ENCODE results near the gene C10orf105.

C10orf105 gene

DNA sequence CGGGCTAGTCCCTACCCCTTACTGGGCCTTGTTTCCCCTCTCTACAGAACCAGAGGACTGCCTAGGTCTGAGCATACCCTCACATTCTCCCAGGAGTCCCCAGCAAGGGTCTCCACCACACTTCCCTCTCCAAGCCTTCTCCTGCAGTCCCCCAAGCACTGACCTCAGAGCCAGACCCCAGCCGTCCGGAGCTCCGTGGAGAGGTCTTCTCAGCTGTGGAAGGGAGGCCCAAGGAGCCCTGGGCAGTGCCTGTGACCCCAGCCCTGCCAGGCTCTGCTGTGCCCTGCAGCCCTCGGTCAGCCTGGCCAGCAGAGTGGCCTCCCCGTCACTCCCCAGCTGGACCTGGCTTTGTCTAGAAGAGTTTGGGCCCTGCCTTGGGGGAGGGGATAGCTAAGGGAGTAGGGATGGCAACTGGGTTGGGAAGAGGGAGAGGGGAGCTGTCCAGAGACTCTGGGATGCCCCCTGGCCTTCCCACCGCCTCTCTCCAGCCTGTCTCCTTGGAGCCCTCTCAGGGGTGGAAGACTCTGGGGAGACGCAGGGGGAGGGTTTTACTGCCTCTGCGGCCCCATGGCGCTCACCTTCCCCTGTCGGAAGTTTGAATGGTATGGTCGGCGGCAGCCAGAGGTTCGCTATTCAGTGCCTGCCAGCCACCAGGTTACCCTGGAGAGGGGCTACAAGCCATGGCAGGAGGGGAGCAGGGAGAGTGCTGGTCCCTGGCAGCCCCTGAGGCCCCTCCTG lies at the start of gene C10orf105:
Gene C10orf105 (minus strand): TSS at position 315 of the 738 bp plus-strand sequence. CDS start 3,441 bp downstream, outside the sequence.
- DNase-seq, result no peak

- no peak for DNase-seq
Observed at GRCh38 chr10:71767420-71768035, 48.0 kb upstream of the C10orf105 start.

GRCh38 chr10:71766717-71767419 lies 47.3 kb upstream of the C10orf105 start:
- peak; percentile 40 for DNase-seq

DNA sequence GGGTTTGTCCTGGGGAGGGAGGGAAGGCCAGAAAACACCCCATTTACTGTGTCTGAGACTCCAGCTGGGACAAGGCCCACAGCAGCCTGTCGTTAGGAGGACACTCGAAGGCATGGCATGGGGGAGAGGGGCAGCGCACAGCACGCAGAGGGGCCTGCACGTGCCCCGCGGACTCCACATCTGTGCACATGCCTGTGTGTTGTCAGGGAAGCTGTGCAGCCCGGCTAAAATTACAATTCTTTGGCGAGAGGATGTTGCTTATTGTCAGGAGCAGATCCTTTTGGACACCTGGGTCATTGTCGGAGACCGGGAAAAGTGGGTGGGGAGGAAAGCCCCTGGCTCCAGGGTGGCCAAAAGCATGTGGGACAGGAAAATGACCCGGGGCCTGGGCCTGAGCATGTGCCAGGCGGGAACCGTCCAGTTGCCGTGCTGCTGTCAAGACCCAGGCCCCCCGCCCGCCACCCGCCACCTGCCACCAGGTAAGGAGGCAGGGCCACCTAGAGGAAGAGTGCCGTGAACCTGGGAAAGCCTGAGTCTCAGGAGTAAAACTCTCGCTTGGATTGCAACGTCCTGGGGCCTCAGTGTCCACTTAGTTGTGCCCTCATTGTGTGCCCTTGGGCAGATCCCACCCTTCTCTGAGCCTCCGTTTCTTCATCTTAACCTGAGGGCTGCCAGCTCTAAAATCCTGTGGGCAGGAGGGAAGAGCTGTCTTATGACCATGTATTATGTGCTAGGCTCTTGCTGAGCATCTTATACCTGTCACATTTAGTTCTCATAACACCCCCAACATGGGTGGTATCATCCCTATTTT lies 46.5 kb upstream of the C10orf105 start:
- no peak for DNase-seq

DNA sequence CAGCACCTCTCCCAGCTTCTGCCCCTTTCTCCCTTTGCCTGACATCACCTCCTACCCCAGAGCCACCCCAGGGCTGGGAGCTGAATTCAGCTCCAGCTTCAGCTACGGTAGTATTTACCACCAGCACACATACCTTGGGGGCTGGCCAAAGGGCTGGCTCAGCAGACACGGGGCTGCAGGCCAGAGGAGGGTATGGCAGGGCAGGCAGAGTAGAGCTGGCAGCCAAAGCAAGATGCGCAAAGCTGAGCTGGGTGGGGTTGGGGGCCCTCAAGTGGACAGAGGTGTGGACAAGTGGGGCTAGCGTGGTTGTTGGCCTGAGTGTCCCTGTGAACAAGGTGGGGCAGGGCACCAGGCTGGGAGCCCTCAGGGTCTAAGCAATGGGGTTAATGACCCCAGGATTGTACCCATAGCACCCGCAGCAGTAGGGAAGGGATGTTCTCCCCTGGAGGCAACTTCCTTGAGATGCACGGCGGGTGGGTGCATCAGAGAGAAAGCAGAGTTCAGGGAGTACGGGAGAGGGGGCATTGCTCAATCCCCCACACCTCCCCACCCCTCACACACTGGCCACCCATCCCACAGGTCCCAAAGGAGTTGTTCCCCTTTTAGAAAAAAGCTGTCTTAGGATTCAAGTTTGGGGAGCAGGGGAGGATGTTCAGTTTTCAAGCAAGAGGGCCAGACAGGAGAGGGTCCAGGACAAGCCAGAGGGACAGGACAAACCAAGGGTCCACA lies 45.8 kb upstream of the C10orf105 start:
- no peak for DNase-seq

DNA sequence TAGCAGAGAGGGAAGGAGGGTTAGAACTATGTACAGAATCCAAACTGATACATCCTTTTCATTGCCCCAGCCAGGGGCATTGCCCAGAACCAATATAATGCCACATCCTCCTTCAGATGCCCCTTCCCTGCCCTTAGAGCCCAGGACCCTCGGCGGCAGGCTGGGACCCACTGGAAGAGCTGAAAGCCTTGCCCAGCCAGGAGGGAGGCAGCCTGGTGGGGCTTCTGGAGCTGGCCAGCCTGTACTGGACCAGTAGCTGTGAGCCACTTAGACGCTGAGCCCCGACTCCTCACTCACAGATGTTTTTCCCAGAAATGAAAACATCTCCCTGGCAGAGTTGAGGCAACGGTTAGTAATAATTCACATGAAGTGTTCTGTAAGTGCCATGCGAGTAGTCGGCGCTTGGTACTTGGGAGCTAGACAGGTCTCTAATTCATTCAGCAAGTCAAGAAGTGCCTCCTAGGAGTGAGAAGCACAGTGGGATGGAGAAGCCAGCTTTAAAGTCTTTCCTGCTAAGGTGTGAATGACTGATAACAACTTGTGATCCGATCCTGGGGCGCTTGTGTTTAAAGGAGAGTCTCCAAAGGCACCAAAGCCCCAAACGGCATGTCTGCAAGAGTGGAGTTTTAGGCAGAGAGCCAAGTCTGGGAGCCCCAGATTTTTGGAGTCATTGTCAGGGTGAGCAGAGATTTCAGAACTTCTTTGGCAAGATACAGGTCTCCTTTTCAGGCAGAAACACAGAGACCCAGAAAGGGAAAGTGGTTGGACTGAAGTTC lies 44.0 kb upstream of the C10orf105 start:
- DNase-seq, result no peak

GRCh38 chr10:71762324-71762723 lies 42.7 kb upstream of the C10orf105 start:
- no peak for DNase-seq

- DNase-seq, result no peak
Observed at GRCh38 chr10:71761541-71762113, 42.0 kb upstream of the C10orf105 start.

DNA sequence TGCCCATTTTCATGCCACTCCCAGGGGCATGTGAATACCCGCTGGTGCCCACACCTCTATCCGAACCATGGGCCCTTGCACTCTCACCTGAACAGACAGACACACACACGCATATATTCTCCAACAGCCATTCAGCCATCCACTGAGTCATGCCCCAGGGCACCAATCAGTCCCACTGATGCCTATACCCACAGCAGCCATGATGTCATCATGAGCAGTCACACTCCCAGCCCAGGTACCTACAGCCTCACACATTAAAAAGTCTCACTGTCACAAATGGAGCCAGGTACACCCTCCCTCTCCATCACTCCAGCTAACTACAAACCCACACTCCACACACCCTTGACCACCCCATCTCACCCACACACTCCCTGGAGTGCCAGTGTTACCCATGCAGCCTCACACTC lies 41.5 kb upstream of the C10orf105 start:
- peak; percentile 60 for DNase-seq

GRCh38 chr10:71757399-71757922 lies 37.9 kb upstream of the C10orf105 start:
- no peak for DNase-seq

DNA sequence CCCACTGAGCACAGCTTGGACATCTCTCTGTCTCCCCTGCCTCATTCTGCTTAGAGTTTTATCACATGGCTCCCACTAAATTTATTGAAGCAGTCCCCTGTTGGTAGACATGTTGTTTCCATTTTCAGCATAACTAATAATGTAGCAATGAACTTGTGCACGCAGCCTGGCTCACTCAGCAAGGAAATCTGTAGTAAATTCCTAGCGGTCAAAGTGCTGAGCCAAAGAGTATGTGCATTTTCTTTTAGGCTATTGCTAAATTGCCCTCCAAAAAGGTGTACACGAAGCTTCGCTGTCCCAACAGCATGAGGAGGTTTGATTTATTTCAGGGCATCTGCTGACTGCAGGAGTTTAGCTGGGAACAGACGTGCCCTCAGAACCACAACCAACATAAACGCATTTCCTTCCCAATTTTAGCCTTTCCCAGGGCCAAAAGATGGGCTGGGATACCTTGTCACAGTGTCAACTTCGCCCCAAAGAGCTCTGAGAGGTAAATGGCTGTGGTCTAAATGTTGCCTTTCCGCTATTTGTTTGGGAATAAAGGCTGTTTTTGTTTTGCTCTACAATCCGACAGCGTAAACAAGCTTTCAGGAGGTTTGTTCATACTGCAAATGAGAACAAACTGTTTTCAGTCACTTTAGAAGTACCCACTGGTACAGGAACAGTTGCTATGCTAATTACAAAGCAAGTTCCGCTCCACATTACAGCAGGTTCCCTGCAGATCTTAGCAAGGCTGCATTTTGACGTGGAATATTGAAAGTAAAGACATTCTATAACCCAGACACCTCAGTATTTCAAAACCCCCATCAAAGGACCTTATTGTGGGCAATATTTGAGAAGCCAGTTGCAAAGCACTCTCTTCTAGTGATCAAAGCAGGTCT lies 37.0 kb upstream of the C10orf105 start:
- DNase-seq, result no peak

GRCh38 chr10:71755179-71755879 lies 35.8 kb upstream of the C10orf105 start:
- DNase-seq, result no peak

DNA sequence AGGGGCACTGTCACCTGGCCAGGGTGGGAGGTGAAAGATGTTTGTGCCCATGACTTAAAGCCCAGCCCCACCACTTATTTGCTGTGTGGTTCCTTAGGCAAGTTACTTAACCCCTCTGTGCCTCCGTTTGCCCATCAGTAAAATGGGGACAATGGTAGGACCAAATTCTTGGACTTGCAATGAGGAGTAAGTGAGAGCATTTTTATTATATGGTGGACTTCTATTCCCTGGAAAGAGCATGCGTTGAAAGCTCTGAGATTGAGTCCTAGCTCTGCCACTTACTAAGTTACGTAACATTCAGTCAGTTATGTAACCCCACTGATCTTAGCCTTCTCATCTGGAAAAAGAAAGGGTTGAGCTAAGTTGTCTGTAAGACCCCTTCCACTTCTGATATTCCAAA lies 35.0 kb upstream of the C10orf105 start:
- no peak for DNase-seq

DNA sequence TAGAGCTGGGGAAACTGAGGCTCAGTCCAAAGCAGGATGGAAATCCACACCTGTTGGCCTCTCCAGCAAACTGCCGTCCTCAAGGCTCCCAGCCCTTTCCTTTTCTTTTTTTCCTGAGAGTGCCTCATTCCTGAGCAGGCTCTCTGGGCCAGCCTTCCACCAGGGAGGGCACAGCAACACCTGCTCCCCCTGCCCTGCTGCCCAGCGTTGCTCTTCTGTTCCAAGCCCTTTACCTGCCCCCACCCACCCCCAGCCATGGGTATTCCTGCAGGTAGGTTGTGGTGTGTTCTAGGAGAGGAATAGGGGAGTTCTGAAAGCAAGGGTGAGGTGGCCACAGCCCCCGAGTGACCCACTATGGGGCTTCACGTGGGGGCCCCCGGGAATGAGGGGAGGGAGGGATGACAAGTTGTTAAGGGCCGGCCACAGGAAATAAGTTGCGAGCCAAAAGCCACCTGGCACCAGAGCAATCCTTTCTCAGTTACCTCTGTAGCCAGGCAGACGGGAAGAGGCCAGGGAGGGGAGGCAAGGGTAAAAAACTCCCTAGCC lies 34.5 kb upstream of the C10orf105 start:
- no peak for DNase-seq

GRCh38 chr10:71753091-71753959 lies 33.7 kb upstream of the C10orf105 start:
- no peak for DNase-seq

GRCh38 chr10:71752391-71753090 lies 33.0 kb upstream of the C10orf105 start:
- no peak for DNase-seq

Data from activated naive CD4-positive, alpha-beta T cell treated with Interleukin-2 at 50 U/mL for 16 hours (primary cell).